Endothelial cell (in vitro differentiated cells): Measurements from ENCODE around the gene TCERG1L. TPM values are rescaled to one million over a fixed set of nuclear protein-coding genes. Genes with fewer than 3 reads are reported as not detected.
"Not testable (repeated sequence)": the region's sequence is repeated elsewhere in the genome, so short reads cannot be mapped to it uniquely, and the experiment has no call there.

ENCODE experiments used
- DNase-seq: peaks from one replicate; pipeline ENCODE4 v3.0.0; 2021; ENCODE audit warnings: low spot score
- H3K27ac Mint-ChIP-seq: one replicate; pipeline ENCODE4 v1.8.0; 2021; ENCODE audit warnings: mixed read lengths, inconsistent platforms; ENCODE audit not compliant: unreplicated experiment
- H3K27me3 Mint-ChIP-seq: one replicate; pipeline ENCODE4 v1.8.0; 2021; ENCODE audit warnings: mild to moderate bottlenecking, moderate library complexity, mixed read lengths, inconsistent platforms; ENCODE audit not compliant: unreplicated experiment
- H3K36me3 Mint-ChIP-seq: one replicate; pipeline ENCODE4 v1.8.0; 2021; ENCODE audit warnings: mild to moderate bottlenecking, low read depth, mixed read lengths, inconsistent platforms; ENCODE audit not compliant: unreplicated experiment
- H3K4me1 Mint-ChIP-seq: one replicate; pipeline ENCODE4 v1.8.0; 2021; ENCODE audit warnings: mild to moderate bottlenecking, mixed read lengths, inconsistent platforms; ENCODE audit not compliant: unreplicated experiment
- H3K4me3 Mint-ChIP-seq: one replicate; pipeline ENCODE4 v1.8.0; 2021; ENCODE audit warnings: mild to moderate bottlenecking, mixed read lengths, inconsistent platforms; ENCODE audit not compliant: unreplicated experiment
- H3K9me3 Mint-ChIP-seq: one replicate; pipeline ENCODE4 v1.8.0; 2021; ENCODE audit warnings: mixed read lengths, inconsistent platforms; ENCODE audit not compliant: unreplicated experiment
- total RNA-seq: library from RNA; stranded (reverse); fragmentation: NEBNext Ultra II Directional; extraction: Animal tissue kit (Norgen Biotek cat#: 25700); gene quantifications from one replicate; pipeline ENCODE4 v1.2.1, GENCODE V29; 2021; ENCODE audit not compliant: unreplicated experiment
- TF ChIP-seq, protein P1 (sequence below): fragments of 200-600 bp; sonication (generic); IDR thresholded peaks from one replicate; pipeline ENCODE4 v1.5.0; 2021; ENCODE audit warnings: antibody characterized with exemption; ENCODE audit not compliant: unreplicated experiment

TCERG1L gene
- total RNA-seq, 1 donor from 2014 or later: not detected

DNA sequence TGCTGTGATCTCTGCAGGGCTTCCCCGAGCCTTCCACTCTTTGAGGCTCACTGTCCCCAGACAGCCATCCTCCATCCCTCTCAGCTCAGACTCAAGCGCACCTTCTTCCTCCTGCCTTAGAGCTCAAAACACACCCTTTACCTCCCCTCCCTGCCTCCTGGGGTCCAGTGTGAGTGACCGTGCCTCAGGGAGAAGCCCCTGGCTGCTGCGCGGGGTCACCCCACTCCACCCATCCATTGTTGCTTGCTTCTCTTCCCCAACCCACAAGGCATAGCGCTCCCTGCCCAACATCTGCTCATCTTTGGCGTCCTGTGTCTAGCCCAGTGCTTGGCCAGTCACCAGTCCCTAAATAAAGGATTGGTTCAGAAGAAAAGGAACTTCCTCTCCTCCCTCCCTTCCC lies 170.3 kb downstream of the TCERG1L start:
- Mint-ChIP-seq H3K4me3 (no peak overlapping the region), H3K27me3 (peaks cover 23% of the 10 kb centered on the region), H3K4me1 (no peaks in the 10 kb centered on the region), H3K9me3 (peaks cover 59% of the 10 kb centered on the region), H3K27ac (no peak overlapping the region), H3K36me3 (peaks cover 7% of the 10 kb centered on the region)
- DNase-seq: no peak
- TF ChIP-seq, protein P1, sequence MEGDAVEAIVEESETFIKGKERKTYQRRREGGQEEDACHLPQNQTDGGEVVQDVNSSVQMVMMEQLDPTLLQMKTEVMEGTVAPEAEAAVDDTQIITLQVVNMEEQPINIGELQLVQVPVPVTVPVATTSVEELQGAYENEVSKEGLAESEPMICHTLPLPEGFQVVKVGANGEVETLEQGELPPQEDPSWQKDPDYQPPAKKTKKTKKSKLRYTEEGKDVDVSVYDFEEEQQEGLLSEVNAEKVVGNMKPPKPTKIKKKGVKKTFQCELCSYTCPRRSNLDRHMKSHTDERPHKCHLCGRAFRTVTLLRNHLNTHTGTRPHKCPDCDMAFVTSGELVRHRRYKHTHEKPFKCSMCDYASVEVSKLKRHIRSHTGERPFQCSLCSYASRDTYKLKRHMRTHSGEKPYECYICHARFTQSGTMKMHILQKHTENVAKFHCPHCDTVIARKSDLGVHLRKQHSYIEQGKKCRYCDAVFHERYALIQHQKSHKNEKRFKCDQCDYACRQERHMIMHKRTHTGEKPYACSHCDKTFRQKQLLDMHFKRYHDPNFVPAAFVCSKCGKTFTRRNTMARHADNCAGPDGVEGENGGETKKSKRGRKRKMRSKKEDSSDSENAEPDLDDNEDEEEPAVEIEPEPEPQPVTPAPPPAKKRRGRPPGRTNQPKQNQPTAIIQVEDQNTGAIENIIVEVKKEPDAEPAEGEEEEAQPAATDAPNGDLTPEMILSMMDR: no peak

DNA sequence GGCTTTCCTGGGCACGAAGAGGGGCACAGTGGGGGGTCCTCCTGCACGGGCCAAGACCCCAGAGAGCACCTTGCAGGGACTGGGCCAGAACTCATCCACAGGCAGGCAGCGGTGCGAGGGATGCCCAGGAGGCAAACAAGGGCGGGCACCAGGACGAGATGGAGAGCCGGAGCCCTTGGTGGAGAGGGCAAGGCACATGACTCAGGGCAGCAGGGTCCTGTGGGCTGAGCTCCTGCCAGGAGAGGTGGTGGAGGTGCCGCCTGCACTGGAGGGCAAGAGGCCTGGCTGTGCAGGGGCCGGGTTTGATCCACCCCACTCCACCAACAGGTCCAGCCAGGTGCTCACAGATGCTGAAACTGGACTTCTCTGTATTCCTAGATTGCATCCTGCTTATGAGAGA lies 170.9 kb downstream of the TCERG1L start:
- H3K4me1 Mint-ChIP-seq: no peaks in the 10 kb centered on the region
- no peak overlapping the region for H3K27ac Mint-ChIP-seq
- TF ChIP-seq, protein P1: no peak
- H3K4me3 Mint-ChIP-seq: no peak overlapping the region
- DNase-seq: no peak
- H3K9me3 Mint-ChIP-seq: peaks cover 56% of the 10 kb centered on the region
- H3K36me3 Mint-ChIP-seq: peaks cover 7% of the 10 kb centered on the region
- H3K27me3 Mint-ChIP-seq: peaks cover 21% of the 10 kb centered on the region

DNA sequence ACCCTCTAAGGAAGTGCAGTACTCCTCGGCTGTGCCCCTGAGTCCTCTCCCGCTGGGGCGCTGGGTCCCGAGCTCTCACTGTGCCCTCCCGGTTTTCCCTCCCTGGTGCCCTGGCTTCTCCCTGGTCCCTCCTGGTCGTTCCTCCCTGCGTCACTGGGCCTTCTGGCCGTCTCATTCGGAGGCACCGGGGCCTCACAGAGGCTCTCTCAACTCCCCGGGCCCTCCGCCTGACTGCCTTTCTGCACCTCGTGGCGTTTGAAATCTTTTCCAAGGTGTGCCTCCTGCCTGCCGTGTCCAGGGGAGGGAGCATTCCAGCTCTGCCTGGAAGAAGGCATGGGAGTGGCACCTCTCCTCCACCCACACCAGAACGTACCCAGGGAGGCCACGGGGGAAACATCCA lies 174.3 kb downstream of the TCERG1L start:
- Mint-ChIP-seq H3K9me3 (peaks cover 44% of the 10 kb centered on the region), H3K27ac (no peak overlapping the region), H3K4me3 (no peak overlapping the region), H3K36me3 (peaks cover 8% of the 10 kb centered on the region), H3K27me3 (peaks cover 13% of the 10 kb centered on the region), H3K4me1 (no peaks in the 10 kb centered on the region)
- no peak for DNase-seq
- TF ChIP-seq, protein P1: no peak

DNA sequence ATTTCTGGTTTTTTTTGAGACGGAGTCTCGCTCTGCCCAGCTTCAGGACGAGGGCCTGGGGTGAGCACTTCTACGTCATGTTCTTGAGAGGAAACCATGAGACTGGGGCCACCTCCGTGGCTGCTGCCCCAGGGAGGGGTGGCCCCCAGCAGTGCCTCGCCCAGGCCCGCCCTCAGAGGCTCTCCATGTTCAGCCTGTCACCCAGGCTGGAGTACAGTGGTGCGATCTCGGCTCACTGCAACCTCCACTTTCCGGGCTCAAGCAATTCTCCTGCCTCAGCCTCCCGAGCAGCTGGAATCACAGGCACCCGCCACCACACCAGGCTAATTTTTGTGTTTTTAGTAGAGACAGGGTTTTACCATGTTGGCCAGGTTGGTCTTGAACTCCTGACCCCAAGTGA lies 175.2 kb downstream of the TCERG1L start:
- not testable (repeated sequence) for H3K4me3 Mint-ChIP-seq, H3K27ac Mint-ChIP-seq, DNase-seq, H3K4me1 Mint-ChIP-seq
- peaks cover 14% of the 10 kb centered on the region for H3K36me3 Mint-ChIP-seq
- H3K27me3 Mint-ChIP-seq: peaks cover 14% of the 10 kb centered on the region
- peaks cover 42% of the 10 kb centered on the region for H3K9me3 Mint-ChIP-seq

DNA sequence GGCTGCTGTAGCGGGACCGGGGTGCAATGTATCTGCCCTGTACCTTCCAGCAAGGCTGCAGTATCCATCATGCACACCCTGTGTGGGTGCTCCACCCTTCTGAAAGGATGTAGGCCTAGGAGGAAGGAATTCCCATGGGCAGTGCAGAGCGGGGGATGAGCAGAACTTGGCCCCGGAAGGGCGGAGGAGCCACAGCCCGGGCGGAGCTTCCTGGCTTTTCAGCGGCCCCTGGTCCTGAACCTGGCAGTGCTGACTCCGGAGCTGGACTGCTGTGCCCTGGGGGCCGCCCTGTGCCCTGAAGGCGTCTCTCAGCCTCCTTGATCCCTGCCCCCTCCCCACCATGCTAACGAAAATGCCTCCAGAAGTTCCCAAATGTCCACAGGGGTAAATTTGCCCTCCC lies 175.8 kb downstream of the TCERG1L start:
- TF ChIP-seq, protein P1: no peak
- H3K9me3 Mint-ChIP-seq: peaks cover 42% of the 10 kb centered on the region
- DNase-seq: no peak
- H3K36me3 Mint-ChIP-seq: peaks cover 14% of the 10 kb centered on the region
- no peak overlapping the region for H3K27ac Mint-ChIP-seq
- H3K4me3 Mint-ChIP-seq: no peak overlapping the region
- H3K4me1 Mint-ChIP-seq: no peaks in the 10 kb centered on the region
- H3K27me3 Mint-ChIP-seq: peaks cover 14% of the 10 kb centered on the region

DNA sequence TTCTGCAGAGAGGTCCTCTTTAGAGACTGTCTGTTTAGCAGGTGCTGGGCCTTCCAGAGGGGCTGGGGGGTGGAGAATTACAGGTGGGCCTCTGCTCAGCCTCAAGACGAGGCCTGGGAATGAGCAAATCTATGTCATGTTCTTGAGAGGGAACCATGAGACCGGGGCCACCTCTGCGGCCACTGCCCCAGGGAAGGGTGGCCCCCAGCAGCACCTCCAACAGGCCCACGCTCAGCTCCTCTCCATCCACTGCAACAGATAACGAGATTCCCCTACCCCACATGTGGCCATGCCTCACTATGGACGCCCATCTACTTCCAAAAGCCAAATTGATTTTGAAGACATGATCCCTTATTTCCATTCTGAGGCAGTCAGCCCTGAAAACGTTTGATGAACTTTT lies 176.9 kb downstream of the TCERG1L start:
- TF ChIP-seq, protein P1: no peak
- no peak overlapping the region for H3K27ac Mint-ChIP-seq
- H3K4me3 Mint-ChIP-seq: no peak overlapping the region
- H3K36me3 Mint-ChIP-seq: peaks cover 14% of the 10 kb centered on the region
- DNase-seq: no peak
- H3K4me1 Mint-ChIP-seq: no peaks in the 10 kb centered on the region
- peaks cover 42% of the 10 kb centered on the region for H3K9me3 Mint-ChIP-seq
- peaks cover 13% of the 10 kb centered on the region for H3K27me3 Mint-ChIP-seq
